GM23248 (cell line): ENCODE results near the gene MYH14. TPM values are rescaled to one million over a fixed set of nuclear protein-coding genes. Genes with fewer than 3 reads are reported as not detected.

Experiments
- DNase-seq: peaks from one replicate; pipeline ENCODE4 v3.0.0-alpha.2; 2015
- H2AFZ ChIP-seq: fragments of 200-600 bp; sonication (generic); 2 replicates; pipeline ENCODE4 v1.6.1; 2016; ENCODE audit warnings: antibody characterized with exemption
- H3F3A ChIP-seq: fragments of 200-600 bp; sonication (generic); 2 replicates; pipeline ENCODE4 v1.6.1; 2016; ENCODE audit warnings: mild to moderate bottlenecking, antibody characterized with exemption, mixed run types; ENCODE audit not compliant: insufficient read depth
- H3K27ac ChIP-seq: fragments of 200-600 bp; sonication (generic); 2 replicates; pipeline ENCODE4 v1.5.1; 2016; ENCODE audit warnings: mild to moderate bottlenecking
- H3K27me3 ChIP-seq: fragments of 200-600 bp; sonication (generic); replicated peaks from 2 replicates; pipeline ENCODE4 v1.6.1; 2016; ENCODE audit warnings: mild to moderate bottlenecking; ENCODE audit not compliant: insufficient read depth
- H3K36me3 ChIP-seq: fragments of 200-600 bp; sonication (generic); 2 replicates; pipeline ENCODE4 v1.6.1; 2016; ENCODE audit warnings: low read depth, mild to moderate bottlenecking
- H3K4me1 ChIP-seq: fragments of 200-600 bp; sonication (generic); 2 replicates; pipeline ENCODE4 v1.6.1; 2016; ENCODE audit warnings: mild to moderate bottlenecking; ENCODE audit not compliant: insufficient read depth
- H3K4me2 ChIP-seq: fragments of 200-600 bp; sonication (generic); one replicate; pipeline ENCODE4 v1.6.1; 2016; ENCODE audit warnings: mild to moderate bottlenecking; ENCODE audit not compliant: unreplicated experiment
- H3K4me3 ChIP-seq: fragments of 200-600 bp; sonication (generic); 2 replicates; pipeline ENCODE4 v1.5.1; 2016; ENCODE audit warnings: mild to moderate bottlenecking
- H3K79me2 ChIP-seq: fragments of 200-600 bp; sonication (generic); 2 replicates; pipeline ENCODE4 v1.6.1; 2016; ENCODE audit warnings: mild to moderate bottlenecking; ENCODE audit not compliant: insufficient read depth
- H3K9ac ChIP-seq: fragments of 200-600 bp; sonication (generic); 2 replicates; pipeline ENCODE4 v1.6.1; 2016; ENCODE audit warnings: mild to moderate bottlenecking
- H3K9me2 ChIP-seq: fragments of 200-600 bp; sonication (generic); 2 replicates; pipeline ENCODE4 v1.6.1; 2016; ENCODE audit warnings: mixed run types, mild to moderate bottlenecking, moderate library complexity; ENCODE audit not compliant: insufficient read depth
- H3K9me3 ChIP-seq: fragments of 200-600 bp; sonication (generic); one replicate; pipeline ENCODE4 v1.6.1; 2017; ENCODE audit warnings: low read depth
- H4K20me1 ChIP-seq: fragments of 200-600 bp; sonication (generic); 2 replicates; pipeline ENCODE4 v1.6.0; 2016; ENCODE audit not compliant: insufficient read depth
- EZH2 ChIP-seq: fragments of 200-600 bp; sonication (generic); IDR thresholded peaks from 2 replicates; pipeline ENCODE4 v1.6.1; 2018; ENCODE audit warnings: antibody characterized with exemption, mild to moderate bottlenecking; ENCODE audit not compliant: insufficient read depth, poor library complexity, severe bottlenecking
- EZH2phosphoT487 ChIP-seq: fragments of 200-600 bp; sonication (generic); IDR thresholded peaks from 2 replicates; pipeline ENCODE4 v1.6.1; 2018; ENCODE audit warnings: antibody characterized with exemption, moderate library complexity, mild to moderate bottlenecking, low read depth; ENCODE audit not compliant: insufficient read depth
- WGBS, 2 experiments: methylation state at CpG; one replicate each; pipeline ENCODE4 v1.1.6; 2015 to 2017; ENCODE audit warnings: low lambda C conversion rate in 2 of 2, low coverage in 1 of 2; ENCODE audit errors: missing lambda C conversion rate in 2 of 2; 5-methylcytosine and 5-hydroxymethylcytosine counted together
- in situ Hi-C: fragments of 300-500 bp; cut with MboI; formaldehyde crosslinking; loops from 2 replicates; pipeline ENCODE4 v1.15.0; 2020
- polyA plus RNA-seq: library from polyadenylated mRNA; unstranded; fragments of >200 nt; fragmentation: Nextera tagmentation; extraction: Ambion mirVana; gene quantifications from 2 replicates; pipeline ENCODE4 v1.2.1, GENCODE V29; 2016
- small RNA-seq: library from RNA; depleted of rRNA; stranded (forward); fragments of <200 nt; gene quantifications from one replicate; pipeline ENCODE3, GENCODE V24; 2014; ENCODE audit warnings: low read depth, low replicate concordance
- total RNA-seq: library from RNA; depleted of rRNA; stranded (reverse); fragments of >200 nt; shearing (Covaris generic); gene quantifications from 2 replicates; pipeline ENCODE4 v1.2.3, GENCODE V29; 2014; rRNA removed

The MYH14 gene
- total and polyA plus RNA-seq, 2 experiments from 2014 or later: not detected

DNA sequence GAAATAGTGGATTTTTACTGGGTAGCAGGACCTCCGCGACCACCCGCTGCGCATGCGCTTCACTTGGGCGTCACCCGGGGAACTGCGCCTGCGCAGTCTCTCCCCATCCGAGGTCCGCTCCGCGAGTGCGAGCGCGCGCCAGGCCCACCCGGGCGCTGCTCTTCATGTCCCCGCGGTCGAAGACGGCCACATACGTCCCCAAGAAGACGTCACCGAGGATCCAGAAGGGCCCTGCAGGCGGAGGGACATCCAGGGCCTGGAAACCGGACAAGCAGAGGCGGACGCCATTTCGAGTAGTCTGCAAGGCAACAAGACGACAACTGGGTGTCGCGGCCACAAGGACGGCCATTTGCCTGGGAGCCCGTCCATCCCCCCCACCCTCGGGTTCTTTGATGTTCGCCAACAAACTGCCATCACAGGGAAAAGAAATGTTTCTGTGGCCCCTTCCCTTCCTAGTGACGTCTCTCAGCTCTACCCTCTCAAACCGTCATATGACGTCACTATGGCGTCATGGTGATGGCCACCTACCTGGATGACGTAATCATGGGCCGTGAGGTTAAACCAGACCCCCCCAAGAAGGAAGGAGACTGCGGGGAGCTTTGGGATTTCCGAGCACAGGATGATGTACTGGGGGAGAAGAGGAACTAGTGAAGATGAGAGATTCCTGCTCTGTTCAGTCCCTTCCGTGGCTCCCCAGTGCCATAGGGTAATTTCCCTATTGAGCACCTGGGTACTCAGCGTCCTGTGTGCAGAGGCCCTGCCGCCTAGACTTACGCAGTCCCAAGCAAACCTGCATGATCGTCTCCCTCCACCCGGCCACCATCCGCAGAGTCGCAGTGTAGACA lies 155.3 kb downstream of the MYH14 start:
- in situ Hi-C loops: loop anchor here (25.0 kb wide), 2 partner anchors 429 to 554 kb away; partner anchors contain the start of genes ACP4 and KLK4
- no peak overlapping the region for H3K9ac ChIP-seq
- no peaks in the 10 kb centered on the region for H3K4me1 ChIP-seq
- H3K4me2 ChIP-seq: no peak overlapping the region
- H3F3A ChIP-seq: no peaks in the 10 kb centered on the region
- no peaks in the 10 kb centered on the region for H3K27me3 ChIP-seq
- no peaks in the 10 kb centered on the region for H3K36me3 ChIP-seq
- no peaks in the 10 kb centered on the region for H3K79me2 ChIP-seq
- H3K9me3 ChIP-seq: no peaks in the 10 kb centered on the region
- peak; percentile 17 for DNase-seq
- H3K27ac ChIP-seq: no peak overlapping the region
- H3K4me3 ChIP-seq: 0 out of 2 replicates have a peak overlapping the region, but pooled peaks have one; percentile 32
- H2AFZ ChIP-seq: peak overlapping the region; percentile 41; the same call in 1 of the 2 replicates
- no peaks in the 10 kb centered on the region for H3K9me2 ChIP-seq
- TF ChIP-seq EZH2phosphoT487: no peak
- no peak for TF ChIP-seq EZH2
- H4K20me1 ChIP-seq: no peaks in the 10 kb centered on the region
- 62 to 64% methylated on average over 43 to 54 of the region's 54 CpGs for WGBS, 2 experiments

- no peak overlapping the region for H3K4me3 ChIP-seq
- H3K36me3 ChIP-seq: no peaks in the 10 kb centered on the region
- H3K27ac ChIP-seq: no peak overlapping the region
- H3K4me2 ChIP-seq: no peak overlapping the region
- H3K9ac ChIP-seq: no peak overlapping the region
- H2AFZ ChIP-seq: no peak overlapping the region
- no peaks in the 10 kb centered on the region for H4K20me1 ChIP-seq
- no peak for DNase-seq
- no peaks in the 10 kb centered on the region for H3K4me1 ChIP-seq
- H3K27me3 ChIP-seq: no peaks in the 10 kb centered on the region
- H3K9me3 ChIP-seq: no peaks in the 10 kb centered on the region
- in situ Hi-C loops: loop anchor here (25.0 kb wide), 2 partner anchors 428 to 553 kb away; partner anchors contain the start of genes ACP4 and KLK4
- WGBS, 2 experiments: 66 to 68% methylated on average over 11 of the region's 11 CpGs
- no peaks in the 10 kb centered on the region for H3K9me2 ChIP-seq
- H3F3A ChIP-seq: no peaks in the 10 kb centered on the region
- H3K79me2 ChIP-seq: no peaks in the 10 kb centered on the region
- TF ChIP-seq EZH2 (no peak), EZH2phosphoT487 (no peak)
These were observed 156.0 kb downstream of the MYH14 start for GRCh38 chr19:50359328-50359818.

Small RNA genes lying within 50 kb of the gene (small RNA-seq; reads per million reads assigned to genes)
- not detected for gene RF00017

Other genes starting within 250 kb of the MYH14 start
- not detected in 2 replicates for gene SIGLEC11, start 242.4 kb upstream of the MYH14 start, total RNA-seq
- gene SIGLEC11, start 242.4 kb upstream of the MYH14 start, polyA plus RNA-seq: not detected in 2 replicates
- gene VRK3, start 178.2 kb upstream of the MYH14 start, total RNA-seq: 25.4 and 45.6 TPM in 2 replicates
- gene VRK3, start 178.2 kb upstream of the MYH14 start, polyA plus RNA-seq: 30.8 and 32.2 TPM in 2 replicates
- gene ZNF473, start 177.6 kb upstream of the MYH14 start, total RNA-seq: 6.6 and 12.5 TPM in 2 replicates
- 4.5 and 5.0 TPM in 2 replicates for gene ZNF473, start 177.6 kb upstream of the MYH14 start, polyA plus RNA-seq
- not detected in 2 replicates for gene IZUMO2, start 40.3 kb upstream of the MYH14 start, total RNA-seq
- not detected in 2 replicates for gene IZUMO2, start 40.3 kb upstream of the MYH14 start, polyA plus RNA-seq
- under 0.01 and 0.13 TPM in 2 replicates for gene KCNC3, start 125.8 kb downstream of the MYH14 start, total RNA-seq
- gene KCNC3, start 125.8 kb downstream of the MYH14 start, polyA plus RNA-seq: 0.04 TPM in 1 of 2 replicates, not detected in the other
- gene NAPSA, start 162.0 kb downstream of the MYH14 start, total RNA-seq: 0.32 and 0.51 TPM in 2 replicates
- 0.15 and 0.38 TPM in 2 replicates for gene NAPSA, start 162.0 kb downstream of the MYH14 start, polyA plus RNA-seq
- 96.6 and 140 TPM in 2 replicates for gene NR1H2, start 172.8 kb downstream of the MYH14 start, total RNA-seq
- 102 and 109 TPM in 2 replicates for gene NR1H2, start 172.8 kb downstream of the MYH14 start, polyA plus RNA-seq
- gene POLD1, start 180.7 kb downstream of the MYH14 start, total RNA-seq: 15.6 and 18.3 TPM in 2 replicates
- gene POLD1, start 180.7 kb downstream of the MYH14 start, polyA plus RNA-seq: 12.6 and 13.7 TPM in 2 replicates
- not detected in 2 replicates for gene SPIB, start 215.3 kb downstream of the MYH14 start, total RNA-seq
- not detected in 2 replicates for gene SPIB, start 215.3 kb downstream of the MYH14 start, polyA plus RNA-seq
- not detected in 2 replicates for gene MYBPC2, start 229.3 kb downstream of the MYH14 start, total RNA-seq
- gene MYBPC2, start 229.3 kb downstream of the MYH14 start, polyA plus RNA-seq: not detected in 2 replicates